PFSK-1 (cell line): ENCODE data around the gene PYROXD2.

ENCODE experiments used
- FOXP2 ChIP-seq: optimal IDR thresholded peaks from 2 replicates; pipeline ENCODE3; 2011; ENCODE audit warnings: borderline replicate concordance, control low read depth, inconsistent platforms; ENCODE audit not compliant: insufficient read depth; ENCODE audit errors: extremely low read length, extremely low read depth
- POLR2AphosphoS5 ChIP-seq: IDR thresholded peaks from 2 replicates; pipeline ENCODE4 v1.6.1; 2012; ENCODE audit warnings: low read depth, mild to moderate bottlenecking, control low read depth, low read length, moderate library complexity
- SIN3A ChIP-seq: IDR thresholded peaks from 2 replicates; pipeline ENCODE4 v1.6.1; 2012; ENCODE audit warnings: mild to moderate bottlenecking, low read length, moderate library complexity, borderline replicate concordance; ENCODE audit not compliant: insufficient read depth
- TAF1 ChIP-seq: IDR thresholded peaks from 2 replicates; pipeline ENCODE4 v1.6.1; 2012; ENCODE audit warnings: low read length, control low read depth, borderline replicate concordance; ENCODE audit not compliant: insufficient read depth
- TF ChIP-seq, protein P1 (sequence below), 2 experiments: IDR thresholded peaks; 2 replicates each; pipeline versions ENCODE4 v1.6.1 to v1.8.0; 2011 to 2012; ENCODE audit warnings: low read depth in 2 of 2, low read length in 2 of 2, control low read depth in 1 of 2, inconsistent platforms in 1 of 2, mild to moderate bottlenecking in 1 of 2, moderate library complexity in 1 of 2; ENCODE audit not compliant: insufficient read depth in 1 of 2

Gene PYROXD2

DNA sequence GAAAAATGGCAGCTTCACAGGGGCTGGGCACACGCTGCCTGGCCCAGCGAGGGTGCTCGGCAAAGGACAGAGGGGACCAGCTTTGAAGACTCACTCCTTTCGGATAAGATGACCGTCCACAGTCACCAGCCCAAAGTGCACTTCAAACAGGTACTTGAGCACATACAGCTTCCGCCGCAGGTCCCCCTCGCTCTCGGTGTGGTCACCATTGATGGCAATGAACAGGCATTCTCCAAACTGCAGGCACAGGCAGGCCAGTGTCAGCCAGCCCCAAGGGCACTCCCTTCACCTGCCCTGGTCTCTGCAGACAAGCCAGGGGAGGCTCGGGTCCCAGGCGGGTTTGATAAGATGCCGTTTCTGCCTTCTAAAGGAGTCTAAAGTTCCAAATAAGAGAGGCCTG lies 20.2 kb upstream of the PYROXD2 start:
- TF ChIP-seq, protein P1, sequence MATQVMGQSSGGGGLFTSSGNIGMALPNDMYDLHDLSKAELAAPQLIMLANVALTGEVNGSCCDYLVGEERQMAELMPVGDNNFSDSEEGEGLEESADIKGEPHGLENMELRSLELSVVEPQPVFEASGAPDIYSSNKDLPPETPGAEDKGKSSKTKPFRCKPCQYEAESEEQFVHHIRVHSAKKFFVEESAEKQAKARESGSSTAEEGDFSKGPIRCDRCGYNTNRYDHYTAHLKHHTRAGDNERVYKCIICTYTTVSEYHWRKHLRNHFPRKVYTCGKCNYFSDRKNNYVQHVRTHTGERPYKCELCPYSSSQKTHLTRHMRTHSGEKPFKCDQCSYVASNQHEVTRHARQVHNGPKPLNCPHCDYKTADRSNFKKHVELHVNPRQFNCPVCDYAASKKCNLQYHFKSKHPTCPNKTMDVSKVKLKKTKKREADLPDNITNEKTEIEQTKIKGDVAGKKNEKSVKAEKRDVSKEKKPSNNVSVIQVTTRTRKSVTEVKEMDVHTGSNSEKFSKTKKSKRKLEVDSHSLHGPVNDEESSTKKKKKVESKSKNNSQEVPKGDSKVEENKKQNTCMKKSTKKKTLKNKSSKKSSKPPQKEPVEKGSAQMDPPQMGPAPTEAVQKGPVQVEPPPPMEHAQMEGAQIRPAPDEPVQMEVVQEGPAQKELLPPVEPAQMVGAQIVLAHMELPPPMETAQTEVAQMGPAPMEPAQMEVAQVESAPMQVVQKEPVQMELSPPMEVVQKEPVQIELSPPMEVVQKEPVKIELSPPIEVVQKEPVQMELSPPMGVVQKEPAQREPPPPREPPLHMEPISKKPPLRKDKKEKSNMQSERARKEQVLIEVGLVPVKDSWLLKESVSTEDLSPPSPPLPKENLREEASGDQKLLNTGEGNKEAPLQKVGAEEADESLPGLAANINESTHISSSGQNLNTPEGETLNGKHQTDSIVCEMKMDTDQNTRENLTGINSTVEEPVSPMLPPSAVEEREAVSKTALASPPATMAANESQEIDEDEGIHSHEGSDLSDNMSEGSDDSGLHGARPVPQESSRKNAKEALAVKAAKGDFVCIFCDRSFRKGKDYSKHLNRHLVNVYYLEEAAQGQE (IDR thresholded peaks at IDR 0.05; ENCODE audit: insufficient read depth in 1 of 2, low read depth in 2 of 2, low read length in 2 of 2) = no peak
- TF ChIP-seq TAF1 (no peak), FOXP2 (no peak)

DNA sequence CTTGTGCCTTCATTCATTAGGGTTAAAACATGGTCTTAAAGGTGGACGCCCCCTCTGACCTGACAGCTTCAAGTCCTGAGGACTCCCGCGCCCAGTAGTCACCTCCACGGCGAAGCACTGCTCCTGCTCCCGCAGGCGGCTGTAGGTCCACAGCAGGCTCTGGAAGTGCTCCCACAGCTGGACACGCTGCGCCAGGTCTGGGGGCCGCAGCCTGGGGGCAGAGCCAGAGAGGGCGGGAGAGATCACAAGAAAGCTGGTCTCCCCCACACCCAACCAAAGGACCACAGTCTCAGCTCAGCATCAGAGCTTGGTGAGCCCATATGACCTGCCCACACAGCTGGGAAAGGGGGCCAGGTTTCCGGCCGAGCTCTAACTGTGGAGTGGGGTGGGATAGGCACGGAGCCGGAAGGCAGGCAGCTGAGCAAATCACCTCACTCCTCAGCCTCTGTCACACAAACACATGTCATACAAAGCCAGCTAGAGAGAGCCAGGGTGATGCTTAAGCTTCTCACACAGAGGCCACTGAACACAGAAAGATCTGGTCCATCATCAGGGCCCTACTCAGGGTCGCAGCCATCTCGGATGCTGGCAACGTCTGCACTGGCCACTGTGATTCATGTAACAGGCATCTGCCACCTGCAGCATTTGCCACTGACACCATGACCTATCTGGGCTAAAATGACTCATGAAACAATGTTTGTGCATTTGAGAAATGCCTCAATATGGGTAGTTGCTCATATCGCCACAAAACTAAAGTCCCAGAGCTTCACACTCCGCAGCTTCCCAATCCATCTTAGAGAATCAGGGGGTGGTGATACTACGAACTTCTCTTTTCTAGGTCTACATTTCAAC lies 19.1 kb upstream of the PYROXD2 start:
- TF ChIP-seq, protein P1 (IDR thresholded peaks at IDR 0.05; ENCODE audit: insufficient read depth in 1 of 2, low read depth in 2 of 2, low read length in 2 of 2) = no peak
- TF ChIP-seq SIN3A (no peak), FOXP2 (no peak), TAF1 (no peak), POLR2AphosphoS5 (no peak)

DNA sequence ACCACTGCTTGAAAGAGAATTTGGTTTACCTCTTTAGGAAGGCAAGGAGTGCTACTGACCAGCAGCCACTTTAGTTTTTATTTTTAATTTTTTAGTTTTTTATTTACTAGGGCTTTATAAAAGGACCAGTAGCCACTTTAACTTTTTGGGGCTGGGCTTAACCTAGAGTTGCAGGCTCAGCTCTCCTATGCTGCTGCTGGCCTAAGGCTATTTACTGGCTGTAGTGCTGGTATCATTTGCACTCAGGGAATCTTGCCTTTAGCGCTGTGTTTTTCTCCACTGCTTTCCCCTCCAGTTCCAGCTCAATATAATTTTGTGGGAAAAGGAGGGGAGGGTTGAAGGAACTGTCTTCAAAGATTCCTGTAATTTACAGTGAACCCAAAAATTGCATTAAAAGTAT lies 18.4 kb upstream of the PYROXD2 start:
- no peak for TF ChIP-seq TAF1
- TF ChIP-seq, protein P1 (IDR thresholded peaks at IDR 0.05; ENCODE audit: insufficient read depth in 1 of 2, low read depth in 2 of 2, low read length in 2 of 2) = no peak
- TF ChIP-seq FOXP2 = no peak

DNA sequence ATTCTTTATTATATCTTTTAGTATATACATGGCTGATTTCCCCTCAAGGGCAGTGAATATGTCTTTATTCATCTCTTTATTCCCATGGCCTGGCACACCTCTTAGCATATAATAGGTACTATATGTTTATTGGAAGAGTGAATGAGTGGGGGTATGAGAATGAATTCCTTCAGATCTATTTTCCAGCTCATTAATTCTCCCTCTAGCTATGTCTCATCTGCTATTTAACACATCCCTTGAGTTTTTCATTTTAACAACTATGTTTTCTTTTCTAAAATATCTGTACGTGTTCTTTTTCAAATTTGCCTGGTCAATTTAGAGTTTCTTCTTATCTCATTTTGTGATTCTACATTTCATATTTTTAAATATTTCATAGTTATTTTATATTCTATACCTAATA lies 17.3 kb upstream of the PYROXD2 start:
- no peak for TF ChIP-seq FOXP2
- no peak for TF ChIP-seq POLR2AphosphoS5
- no peak for TF ChIP-seq TAF1
- TF ChIP-seq SIN3A = no peak
- TF ChIP-seq, protein P1 (IDR thresholded peaks at IDR 0.05; ENCODE audit: insufficient read depth in 1 of 2, low read depth in 2 of 2, low read length in 2 of 2) = no peak

DNA sequence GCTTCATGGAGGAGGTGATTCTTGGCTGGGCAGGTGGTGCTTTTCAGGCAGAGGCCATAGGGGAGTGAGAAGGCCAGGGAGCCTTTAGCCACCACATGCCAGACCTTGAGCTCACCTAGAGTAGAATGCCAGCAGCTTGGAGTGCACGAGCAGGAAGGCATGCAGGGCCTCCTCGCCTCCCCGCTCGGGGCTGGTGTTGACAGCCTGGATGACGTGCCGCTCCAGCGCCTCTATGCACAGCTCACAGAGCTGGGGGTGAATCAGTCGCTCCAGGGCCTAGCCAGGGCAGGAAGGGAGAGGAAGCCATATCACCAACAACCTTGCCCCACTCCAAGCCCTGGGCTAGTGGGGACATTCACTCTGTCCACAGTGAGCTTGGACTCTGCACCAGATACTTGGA lies 16.0 kb upstream of the PYROXD2 start:
- TF ChIP-seq SIN3A (no peak), POLR2AphosphoS5 (no peak), TAF1 (no peak), FOXP2 (no peak)
- TF ChIP-seq, protein P1 (IDR thresholded peaks at IDR 0.05; ENCODE audit: insufficient read depth in 1 of 2, low read depth in 2 of 2, low read length in 2 of 2) = no peak
